WI38 (cell line): ENCODE data around the gene SERPINF2.
"Not testable (repeated sequence)": the region's sequence is repeated elsewhere in the genome, so short reads cannot be mapped to it uniquely, and the experiment has no call there.

Experiments used
- H3K4me3 ChIP-seq: 2 replicates; pipeline ENCODE4 v1.5.1; 2011; ENCODE audit warnings: low read depth, mild to moderate bottlenecking, control low read depth, low read length
- TF ChIP-seq, protein P1 (sequence below): IDR thresholded peaks from 2 replicates; pipeline ENCODE4 v1.5.1; 2012; ENCODE audit warnings: low read depth, mild to moderate bottlenecking, control low read depth, low read length

Gene SERPINF2

DNA sequence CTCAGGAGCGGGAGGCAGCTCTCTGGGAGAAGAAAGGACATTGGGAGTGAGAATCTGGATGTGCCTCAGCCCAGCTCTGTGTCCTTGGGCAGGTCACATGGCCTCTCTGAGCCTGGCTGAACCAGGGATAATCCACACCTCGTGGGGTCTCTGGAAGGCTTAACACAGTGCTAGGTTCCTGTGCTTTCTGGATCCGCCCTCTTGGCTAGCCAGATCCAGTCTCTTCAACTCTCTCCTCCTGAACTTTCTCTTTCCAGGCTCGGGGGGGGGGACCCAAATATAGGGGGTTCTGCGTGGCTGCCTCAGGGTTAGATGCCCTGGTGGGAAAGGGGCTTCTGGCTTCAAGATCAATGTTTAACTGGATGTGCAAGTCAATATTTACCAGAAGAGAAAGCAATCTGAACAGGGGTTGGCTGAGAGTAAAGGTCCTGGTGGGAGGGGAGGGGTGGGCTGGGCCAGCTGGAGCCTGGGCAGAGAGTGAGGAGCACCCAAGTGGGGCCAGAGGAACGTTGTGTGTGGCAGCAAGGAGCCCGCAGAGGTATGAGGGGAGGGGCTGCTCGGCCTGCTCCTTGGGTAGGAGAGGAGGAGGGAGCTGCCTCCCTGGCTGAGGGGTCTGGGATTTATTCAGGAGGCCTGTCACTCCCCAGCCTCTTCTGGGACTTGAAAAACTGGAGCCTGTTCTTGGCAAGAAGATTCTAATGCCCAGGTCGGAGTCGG, at the start of gene SERPINF2:
Gene SERPINF2, plus strand, starts transcription at position 501 of the 717 bp plus-strand sequence. CDS start 2,125 bp downstream, outside the sequence.
- H3K4me3 ChIP-seq = no peak within 1 kb of the TSS
- TF ChIP-seq, protein P1, sequence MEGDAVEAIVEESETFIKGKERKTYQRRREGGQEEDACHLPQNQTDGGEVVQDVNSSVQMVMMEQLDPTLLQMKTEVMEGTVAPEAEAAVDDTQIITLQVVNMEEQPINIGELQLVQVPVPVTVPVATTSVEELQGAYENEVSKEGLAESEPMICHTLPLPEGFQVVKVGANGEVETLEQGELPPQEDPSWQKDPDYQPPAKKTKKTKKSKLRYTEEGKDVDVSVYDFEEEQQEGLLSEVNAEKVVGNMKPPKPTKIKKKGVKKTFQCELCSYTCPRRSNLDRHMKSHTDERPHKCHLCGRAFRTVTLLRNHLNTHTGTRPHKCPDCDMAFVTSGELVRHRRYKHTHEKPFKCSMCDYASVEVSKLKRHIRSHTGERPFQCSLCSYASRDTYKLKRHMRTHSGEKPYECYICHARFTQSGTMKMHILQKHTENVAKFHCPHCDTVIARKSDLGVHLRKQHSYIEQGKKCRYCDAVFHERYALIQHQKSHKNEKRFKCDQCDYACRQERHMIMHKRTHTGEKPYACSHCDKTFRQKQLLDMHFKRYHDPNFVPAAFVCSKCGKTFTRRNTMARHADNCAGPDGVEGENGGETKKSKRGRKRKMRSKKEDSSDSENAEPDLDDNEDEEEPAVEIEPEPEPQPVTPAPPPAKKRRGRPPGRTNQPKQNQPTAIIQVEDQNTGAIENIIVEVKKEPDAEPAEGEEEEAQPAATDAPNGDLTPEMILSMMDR = no peak

DNA sequence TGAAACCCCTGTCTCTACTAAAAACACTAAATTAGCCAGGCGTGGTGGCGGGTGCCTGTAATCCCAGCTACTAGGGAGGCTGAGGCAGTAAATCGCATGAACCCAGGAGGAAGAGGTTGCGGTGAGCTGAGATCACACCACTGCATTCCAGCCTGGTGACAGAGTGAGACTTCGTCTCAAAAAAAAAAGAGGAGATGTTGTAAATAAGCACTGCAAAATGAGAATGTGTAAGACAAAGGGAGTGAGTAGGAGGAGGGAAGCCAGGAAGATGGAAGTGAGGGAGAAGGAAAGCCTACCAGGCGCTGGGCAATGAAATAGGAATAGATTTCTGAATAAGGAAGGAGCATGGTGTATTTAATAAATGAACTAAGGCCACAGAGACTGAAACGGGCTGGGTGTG, 49.3 kb upstream of the SERPINF2 start:
- TF ChIP-seq, protein P1 = no peak
- no peak overlapping the region for H3K4me3 ChIP-seq

DNA sequence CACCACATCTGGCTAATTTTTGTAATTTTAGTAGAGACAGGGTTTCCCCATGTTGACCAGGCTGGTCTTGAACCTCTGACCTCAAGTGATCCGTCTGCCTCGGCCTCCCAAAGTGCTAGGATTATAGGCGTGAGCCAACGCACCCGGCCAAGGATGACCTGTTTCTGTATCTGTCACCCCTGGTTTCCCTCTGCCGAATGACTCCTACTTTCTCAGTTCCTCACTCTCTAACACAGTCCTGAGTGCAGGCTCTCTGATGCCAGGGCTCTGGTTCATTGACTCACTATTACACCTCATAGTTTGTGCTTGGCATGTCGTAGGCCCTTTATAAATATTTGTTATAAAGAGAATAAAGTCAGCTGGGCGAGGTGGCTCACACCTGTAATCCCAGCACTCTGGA, 47.3 kb upstream of the SERPINF2 start:
- TF ChIP-seq, protein P1 = no peak
- H3K4me3 ChIP-seq = no peak overlapping the region

DNA sequence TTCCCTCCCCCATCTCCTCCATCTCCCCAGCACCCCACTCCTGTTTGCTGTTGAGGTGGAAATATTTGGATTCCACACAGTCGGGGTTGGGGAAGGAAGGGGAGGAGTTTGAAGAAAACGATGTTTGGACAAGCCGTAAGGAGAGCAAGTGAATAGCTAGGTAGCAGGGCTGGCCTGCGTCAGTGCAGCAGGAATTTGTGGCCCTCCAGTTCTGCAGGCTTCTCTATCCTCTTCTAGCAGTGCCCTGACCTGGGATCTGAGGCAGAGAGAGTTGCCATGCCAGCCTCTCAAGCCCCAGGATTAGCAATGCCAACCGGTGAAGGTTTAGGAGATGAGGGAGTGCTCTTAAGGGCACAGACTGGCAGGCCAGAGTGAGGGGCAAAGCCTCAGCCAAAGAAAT, 45.0 kb upstream of the SERPINF2 start:
- TF ChIP-seq, protein P1 = no peak
- no peak overlapping the region for H3K4me3 ChIP-seq

DNA sequence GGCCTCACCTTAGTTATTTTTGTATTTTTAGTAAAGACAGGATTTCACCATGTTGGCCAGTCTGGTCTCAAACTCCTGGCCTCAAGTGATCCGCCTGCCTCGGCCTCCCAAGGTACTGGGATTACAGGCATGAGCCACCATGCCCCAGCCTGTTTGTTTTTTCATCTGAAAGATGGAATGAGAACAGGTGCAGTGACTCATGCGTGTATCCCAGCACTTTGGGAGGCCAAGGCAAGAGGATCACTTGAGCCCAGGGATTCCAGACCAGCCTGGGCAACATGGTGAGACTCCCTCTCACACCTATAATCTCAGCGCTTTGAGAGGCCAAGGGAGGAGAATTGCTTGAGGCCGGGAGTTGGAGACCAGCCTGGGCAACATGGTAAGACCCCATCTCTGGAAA, 42.8 kb upstream of the SERPINF2 start:
- not testable (repeated sequence) for H3K4me3 ChIP-seq

DNA sequence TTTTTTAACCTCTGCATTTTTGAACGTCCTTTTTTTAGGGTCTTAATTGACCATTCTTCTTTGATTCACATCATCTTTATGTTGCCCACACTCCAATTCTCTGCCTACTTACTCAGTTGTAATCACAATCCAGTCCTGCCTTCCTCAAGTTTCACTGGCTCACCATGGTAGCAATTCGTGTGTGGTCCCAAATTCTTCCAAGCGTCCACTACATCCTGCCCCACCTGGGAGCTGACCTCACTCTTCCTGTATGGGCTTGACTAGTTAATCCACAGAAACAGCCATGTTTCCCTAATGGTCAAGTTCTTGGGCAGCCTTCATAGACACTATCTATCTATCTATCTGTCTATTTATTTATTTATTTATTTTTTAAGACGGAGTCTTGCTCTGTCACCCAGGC, 39.6 kb upstream of the SERPINF2 start:
- TF ChIP-seq, protein P1 = no peak
- H3K4me3 ChIP-seq = no peak overlapping the region

DNA sequence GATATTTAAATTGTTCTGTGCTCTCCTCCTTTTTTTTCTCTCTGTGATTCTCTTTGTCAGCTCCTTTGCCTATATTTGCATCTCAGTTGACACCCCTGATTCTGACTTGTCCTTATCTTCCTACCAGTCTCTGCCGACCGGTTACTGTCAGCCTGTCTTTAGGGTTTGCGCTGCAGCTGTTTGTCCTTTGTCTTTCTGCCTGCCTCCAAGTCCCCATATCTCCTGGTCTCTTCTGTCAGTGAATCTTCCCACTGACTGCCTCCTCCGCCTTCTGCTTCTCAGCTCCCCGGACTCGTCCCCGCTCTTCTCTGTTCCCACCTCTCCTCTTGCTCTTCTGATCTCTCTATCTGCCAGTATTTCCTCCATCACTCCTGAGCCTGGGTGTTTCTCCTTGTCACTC, 37.7 kb upstream of the SERPINF2 start:
- TF ChIP-seq, protein P1 = no peak
- H3K4me3 ChIP-seq = no peak overlapping the region

DNA sequence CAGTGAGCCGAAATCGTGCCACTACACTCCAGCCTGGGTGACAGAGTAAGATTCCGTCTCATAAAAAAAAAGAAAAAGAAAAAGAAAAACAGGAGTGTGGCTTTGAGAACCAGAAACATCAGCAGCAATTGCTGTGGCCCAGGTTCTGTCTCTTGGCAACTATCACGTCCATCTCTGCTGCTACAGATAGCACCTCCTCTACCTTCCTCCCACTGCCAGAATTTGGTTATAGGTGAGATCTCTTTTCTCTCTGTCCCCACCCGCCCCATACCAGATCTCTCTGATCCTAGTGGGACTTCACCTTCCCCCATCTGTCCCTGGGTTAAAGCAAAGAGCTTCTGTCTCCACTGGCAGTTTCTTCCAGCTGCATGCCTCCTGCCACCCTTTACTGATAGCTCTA, 35.6 kb upstream of the SERPINF2 start:
- TF ChIP-seq, protein P1 = no peak
- H3K4me3 ChIP-seq = no peak overlapping the region

DNA sequence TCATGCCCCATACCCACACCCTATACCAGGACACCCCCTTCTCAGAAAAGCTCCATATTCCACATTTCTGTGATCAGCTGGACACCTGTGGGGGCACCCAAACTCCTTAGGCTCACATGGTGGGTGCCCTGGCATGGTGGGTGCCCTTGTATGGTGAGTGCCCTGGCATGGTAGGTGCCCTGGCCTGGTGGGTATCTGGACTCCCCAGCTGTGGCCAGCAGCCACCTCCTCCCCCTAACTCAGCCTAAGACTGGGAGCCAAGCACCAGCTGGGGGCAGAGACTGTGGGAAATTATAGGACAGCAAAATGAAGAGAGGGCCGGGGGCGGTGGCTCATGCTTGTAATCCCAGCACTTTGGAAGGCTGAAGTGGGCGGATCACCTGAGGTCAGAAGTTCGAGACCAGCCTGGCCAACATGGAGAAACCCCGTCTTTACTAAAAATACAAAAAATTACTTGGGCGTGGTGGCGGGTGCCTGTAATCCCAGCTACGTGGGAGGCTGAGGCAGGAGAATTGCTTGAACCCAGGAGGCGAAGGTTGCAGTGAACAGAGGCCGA, 33.8 kb upstream of the SERPINF2 start:
- not testable (repeated sequence) for H3K4me3 ChIP-seq
